HG03432 (cell line): ENCODE measurements around the gene YRDC.

Experiments used
- ATAC-seq: cut with Tn5 transposase; IDR thresholded peaks from one replicate; pipeline ENCODE4 v1.9.1; 2021; ENCODE audit warnings: mild to moderate bottlenecking, moderate library complexity; ENCODE audit not compliant: unreplicated experiment

Gene YRDC

GRCh38 chr1:37807555-37808368, at the start of gene YRDC, which contains the start of gene C1orf122:
Gene YRDC, minus strand, starts transcription at chr1:37808208. Its CDS starts 28 bp downstream, at chr1:37808180.
Gene C1orf122, plus strand, starts transcription at chr1:37807790. Its CDS starts 615 bp downstream, at chr1:37808405.
- ATAC-seq: peak; percentile 88

DNA sequence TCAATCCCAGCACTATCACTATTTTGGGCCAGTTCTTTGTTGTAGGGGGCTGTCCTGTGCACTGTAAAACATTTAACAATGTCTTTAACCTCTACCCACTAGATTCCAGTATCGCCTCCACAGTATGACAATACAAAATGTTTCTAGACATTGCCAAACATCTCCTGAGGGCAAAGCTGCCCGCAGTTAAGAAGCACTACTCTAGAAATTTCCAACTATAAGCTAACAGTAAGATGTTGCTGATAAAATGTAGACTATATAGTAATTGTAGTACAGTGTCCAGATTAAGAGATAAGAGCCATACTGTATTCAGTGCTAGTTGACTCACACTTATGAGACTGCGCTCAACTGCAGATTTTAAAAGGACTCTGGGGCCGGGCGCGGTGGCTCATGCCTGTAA, 46.4 kb upstream of the YRDC start:
- no peak for ATAC-seq

- ATAC-seq: no peak
These were observed 45.1 kb upstream of the YRDC start for GRCh38 chr1:37853157-37853556.

- ATAC-seq: no peak
These were observed 43.8 kb upstream of the YRDC start for GRCh38 chr1:37851782-37852210.

- no peak for ATAC-seq
These were observed 43.3 kb upstream of the YRDC start for GRCh38 chr1:37851262-37851661.

GRCh38 chr1:37850352-37850955, 42.4 kb upstream of the YRDC start:
- no peak for ATAC-seq

DNA sequence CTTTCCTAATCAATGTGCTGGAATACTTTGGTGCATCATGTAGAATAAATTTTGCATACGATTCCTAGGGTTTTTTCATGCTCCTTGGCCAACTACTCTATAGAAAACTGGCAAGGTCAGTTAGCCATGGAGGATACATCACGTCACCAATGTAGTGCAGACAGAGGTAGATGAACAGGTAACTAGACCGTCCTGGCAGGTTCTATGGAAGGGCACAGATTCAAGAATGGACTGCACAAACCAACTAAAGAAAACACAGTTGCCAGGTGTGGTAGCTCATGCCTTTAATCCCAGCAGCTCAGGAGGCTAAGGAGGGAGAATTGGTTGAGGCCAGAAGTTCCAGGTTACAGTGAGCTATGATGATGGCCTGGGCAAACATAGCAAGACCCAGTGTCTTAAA, 41.5 kb upstream of the YRDC start:
- ATAC-seq: no peak

- ATAC-seq: no peak
These were observed 38.8 kb upstream of the YRDC start for GRCh38 chr1:37846647-37847339.

- ATAC-seq: no peak
These were observed 37.8 kb upstream of the YRDC start for GRCh38 chr1:37845786-37846185.

- ATAC-seq: no peak
These were observed 37.1 kb upstream of the YRDC start for GRCh38 chr1:37845049-37845646.

DNA sequence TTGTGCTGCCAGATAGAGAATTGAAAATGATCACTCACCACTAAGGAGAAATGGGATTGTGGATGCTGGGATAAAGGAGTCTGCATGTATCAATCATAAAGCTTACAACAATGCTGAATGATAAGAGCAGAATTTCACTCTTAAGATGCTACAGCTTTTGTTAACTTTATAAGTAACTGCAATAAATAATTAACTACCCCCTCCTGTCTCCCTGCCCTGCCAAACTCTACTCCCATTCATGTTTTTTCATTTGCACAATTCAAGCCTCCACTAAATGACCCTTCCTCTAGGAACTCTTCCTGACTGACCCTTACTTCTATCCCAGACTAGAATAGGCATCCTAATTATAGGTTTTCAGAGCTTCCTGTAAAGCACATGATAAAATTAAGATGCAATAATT, 36.5 kb upstream of the YRDC start:
- no peak for ATAC-seq

DNA sequence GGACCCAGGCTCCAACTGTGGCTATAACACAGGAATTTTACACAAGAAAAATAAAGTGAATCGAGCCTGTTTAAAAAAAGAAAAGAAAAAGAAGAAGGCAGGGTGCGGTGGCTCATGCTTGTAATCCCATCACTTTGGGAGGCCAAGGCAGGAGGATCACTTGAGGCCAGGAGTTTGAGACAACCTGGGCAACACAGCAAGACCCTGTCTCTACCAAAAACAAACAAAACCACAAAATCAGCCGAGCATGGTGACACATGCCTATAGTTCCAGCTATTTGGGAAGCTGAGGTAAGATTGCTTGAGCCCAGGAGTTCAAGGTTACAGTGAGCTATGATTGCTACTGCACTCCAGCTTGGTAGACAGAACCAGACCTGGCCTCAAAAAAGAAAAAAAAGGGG, 33.6 kb upstream of the YRDC start:
- ATAC-seq: no peak

DNA sequence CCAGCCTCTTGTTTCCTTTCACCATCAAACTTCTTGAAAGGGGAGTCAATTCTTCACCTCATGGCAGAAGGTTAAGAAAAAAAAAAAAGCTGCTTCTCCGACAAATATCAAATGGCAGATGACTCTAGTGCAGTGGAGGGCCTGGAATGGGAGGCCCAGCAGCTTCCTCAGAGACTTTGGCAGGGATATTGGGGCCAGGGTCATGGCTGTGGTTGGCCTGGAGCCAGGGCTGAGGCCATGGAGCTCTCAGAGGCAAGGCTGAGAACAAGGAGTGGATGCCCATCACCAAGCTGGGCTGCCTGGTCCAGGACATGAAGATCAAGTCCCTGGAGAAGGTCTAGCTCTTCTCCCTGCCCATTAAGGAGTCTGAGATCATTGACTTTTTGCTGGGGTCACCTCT, 32.7 kb upstream of the YRDC start:
- ATAC-seq: no peak

- no peak for ATAC-seq
These were observed 31.7 kb upstream of the YRDC start for GRCh38 chr1:37839676-37840075.

DNA sequence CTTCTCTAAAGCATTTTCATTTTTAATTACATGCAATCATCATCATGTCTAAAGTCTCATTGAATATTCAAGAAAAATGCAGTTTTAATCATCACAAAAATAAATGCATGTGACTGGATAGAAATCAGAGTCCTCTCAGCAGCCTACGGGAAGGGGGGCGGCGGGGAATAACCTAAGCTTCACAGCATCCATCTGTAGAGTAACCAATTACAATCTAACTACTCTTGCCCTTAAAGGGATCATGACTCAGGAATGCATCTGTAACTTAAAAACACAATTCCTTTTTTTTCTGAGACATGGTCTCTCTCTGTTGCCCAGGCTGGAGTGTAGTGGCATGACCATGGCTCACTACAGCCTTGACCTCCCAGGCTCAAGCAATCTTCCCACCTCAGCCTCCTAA, 28.8 kb upstream of the YRDC start:
- ATAC-seq: no peak

DNA sequence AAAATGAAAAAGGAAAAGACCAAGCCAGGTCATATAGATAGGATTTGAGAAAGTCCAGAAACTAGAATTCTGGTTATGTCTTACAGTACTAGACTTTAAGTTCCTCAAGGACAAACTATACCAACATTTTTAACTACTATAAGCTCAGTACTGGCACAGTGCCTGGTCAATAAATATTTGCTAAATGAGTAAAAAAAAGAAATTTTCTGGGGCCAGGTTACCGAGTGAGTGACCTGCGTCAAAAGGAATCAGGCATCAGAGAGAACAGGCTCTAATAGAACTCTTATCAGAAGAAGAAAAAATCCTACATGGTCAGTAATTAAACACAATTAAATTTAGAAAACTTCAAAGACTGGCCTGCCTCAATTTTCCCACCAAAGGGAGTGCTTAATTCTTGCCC, 23.8 kb upstream of the YRDC start:
- no peak for ATAC-seq

GRCh38 chr1:37831109-37831508, 23.1 kb upstream of the YRDC start:
- ATAC-seq: no peak

GRCh38 chr1:37828410-37829074, 20.5 kb upstream of the YRDC start:
- no peak for ATAC-seq

GRCh38 chr1:37825506-37825905, 17.5 kb upstream of the YRDC start:
- ATAC-seq: no peak

- ATAC-seq: no peak
These were observed 16.0 kb upstream of the YRDC start for GRCh38 chr1:37824001-37824400.
